HG02610 (cell line): ENCODE results near the gene SLC34A3.
A peak's percentile ranks its signal among the peaks of the same experiment; 100 is the strongest.

Source experiments
- ATAC-seq: cut with Tn5 transposase; IDR thresholded peaks from one replicate; pipeline ENCODE4 v1.9.1; 2021; ENCODE audit warnings: mild to moderate bottlenecking, moderate library complexity; ENCODE audit not compliant: unreplicated experiment

The SLC34A3 gene

GRCh38 chr9:137275203-137275587 is 44.5 kb downstream of the SLC34A3 start:
- no peak for ATAC-seq

- ATAC-seq = no peak
These were observed 45.1 kb downstream of the SLC34A3 start for GRCh38 chr9:137275588-137276472.

DNA sequence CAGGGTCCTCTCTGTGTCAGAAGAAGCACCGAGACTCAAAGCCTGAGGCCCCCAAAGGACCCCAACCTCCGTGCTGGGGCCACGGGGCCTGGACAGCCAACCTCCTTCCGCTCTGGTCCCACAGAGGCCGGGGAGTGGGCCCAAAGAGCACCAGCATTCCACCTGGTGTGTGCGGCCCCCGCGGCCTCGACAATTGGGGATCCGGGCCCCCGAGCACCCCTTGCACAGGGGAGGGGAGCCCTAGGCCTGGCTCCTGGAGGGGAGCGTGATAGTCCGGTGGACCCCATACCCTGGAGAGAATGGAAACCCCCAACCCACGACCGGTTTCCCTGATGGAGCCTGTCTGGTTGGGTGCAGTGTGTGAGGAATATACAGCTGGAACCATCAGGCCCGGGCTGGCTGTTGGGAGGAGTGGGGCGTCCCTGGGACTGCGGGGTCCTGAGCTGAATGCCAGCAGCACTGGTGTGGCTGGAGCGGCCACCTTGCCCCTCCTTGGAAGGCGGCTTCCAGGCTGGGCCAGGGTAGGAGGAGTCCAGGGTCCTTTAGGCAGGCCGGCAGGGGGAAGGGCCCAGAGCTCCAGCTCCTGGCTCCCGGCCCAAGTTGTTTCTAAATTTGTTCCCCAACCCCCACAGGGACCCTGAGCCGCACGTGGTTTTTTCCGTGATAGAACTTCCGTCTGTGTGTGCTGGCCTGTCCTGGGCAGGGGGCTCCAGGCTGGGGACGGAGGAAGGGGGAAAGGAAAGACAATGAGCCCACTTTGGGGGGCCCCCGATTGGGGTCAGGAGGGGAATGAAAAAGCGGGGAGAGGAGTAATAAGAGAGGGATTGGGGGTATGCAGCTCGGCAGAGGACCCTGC is 46.0 kb downstream of the SLC34A3 start:
- no peak for ATAC-seq

DNA sequence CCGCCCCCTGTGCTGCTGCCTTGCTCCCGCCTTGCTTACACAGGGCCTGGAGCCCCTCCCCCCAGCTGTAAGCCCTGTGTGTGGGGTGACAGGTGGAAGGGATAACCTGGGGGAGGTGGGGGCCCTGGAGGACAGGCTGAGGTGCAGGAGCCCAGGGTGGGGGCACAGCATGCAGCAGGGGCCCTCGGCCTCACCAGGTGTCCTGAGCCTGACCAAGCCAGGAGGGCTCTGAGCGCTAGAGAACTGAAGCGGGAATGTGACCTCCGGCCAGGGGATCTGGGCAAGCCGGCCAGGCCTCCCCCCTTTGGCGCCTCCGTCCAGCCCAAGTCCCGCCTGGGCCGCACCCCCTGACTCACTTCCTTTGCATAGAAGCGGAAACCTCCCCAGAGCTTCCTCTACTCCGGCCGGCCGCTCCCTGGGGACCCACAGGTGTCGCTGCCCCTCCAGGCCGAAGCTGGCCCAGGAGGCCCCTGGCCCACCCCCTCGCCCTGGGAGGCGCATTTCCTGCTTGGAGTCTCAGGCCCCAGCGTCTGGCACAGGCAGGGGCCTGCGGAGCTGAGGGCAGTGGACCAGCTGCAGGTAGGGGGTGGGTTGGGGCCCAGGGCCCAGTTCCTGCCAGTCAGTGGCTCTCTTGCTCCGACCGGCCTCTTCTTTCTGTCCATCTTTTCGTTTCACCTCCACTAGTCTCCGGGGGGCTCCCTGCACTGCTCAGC is 46.8 kb downstream of the SLC34A3 start, which contains the start of gene TOR4A:
Gene TOR4A, plus strand, starts transcription at position 398 of the 713 bp plus-strand sequence. CDS start 964 bp downstream, outside the sequence.
- peak; percentile 47 for ATAC-seq

DNA sequence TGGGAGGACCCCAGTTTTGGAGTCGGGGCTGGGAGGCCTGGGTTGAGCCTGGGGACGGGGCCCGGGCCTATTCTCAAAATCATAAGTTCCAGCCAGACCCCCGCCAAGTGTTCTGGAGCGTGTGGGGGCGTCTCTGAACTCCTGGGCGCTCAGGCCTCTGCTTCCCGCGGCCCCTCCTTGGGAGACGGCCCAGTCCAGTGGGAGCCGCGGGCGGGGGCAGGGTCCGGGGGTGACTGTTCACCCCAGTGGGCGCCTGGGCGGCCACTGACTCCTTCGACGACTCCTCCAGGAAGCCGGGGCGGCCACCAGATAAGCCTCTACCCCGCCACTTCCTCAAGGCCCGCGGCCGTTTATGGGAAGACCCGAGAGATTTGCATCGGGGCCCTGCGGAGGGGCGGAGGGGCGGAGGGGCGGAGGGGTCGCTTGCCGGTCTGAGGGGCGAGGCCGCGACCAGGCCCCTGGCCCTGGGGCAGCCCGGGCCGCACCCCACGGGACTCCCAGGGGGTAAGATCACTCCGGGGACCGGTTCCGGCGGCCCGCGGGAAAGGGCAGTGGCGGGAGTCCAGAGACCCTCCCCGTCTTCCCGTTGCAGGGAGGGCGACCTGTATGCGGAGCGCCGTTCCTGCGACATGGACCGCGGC is 47.5 kb downstream of the SLC34A3 start:
- ATAC-seq = no peak

GRCh38 chr9:137278721-137279711 is 48.3 kb downstream of the SLC34A3 start:
- no peak for ATAC-seq

DNA sequence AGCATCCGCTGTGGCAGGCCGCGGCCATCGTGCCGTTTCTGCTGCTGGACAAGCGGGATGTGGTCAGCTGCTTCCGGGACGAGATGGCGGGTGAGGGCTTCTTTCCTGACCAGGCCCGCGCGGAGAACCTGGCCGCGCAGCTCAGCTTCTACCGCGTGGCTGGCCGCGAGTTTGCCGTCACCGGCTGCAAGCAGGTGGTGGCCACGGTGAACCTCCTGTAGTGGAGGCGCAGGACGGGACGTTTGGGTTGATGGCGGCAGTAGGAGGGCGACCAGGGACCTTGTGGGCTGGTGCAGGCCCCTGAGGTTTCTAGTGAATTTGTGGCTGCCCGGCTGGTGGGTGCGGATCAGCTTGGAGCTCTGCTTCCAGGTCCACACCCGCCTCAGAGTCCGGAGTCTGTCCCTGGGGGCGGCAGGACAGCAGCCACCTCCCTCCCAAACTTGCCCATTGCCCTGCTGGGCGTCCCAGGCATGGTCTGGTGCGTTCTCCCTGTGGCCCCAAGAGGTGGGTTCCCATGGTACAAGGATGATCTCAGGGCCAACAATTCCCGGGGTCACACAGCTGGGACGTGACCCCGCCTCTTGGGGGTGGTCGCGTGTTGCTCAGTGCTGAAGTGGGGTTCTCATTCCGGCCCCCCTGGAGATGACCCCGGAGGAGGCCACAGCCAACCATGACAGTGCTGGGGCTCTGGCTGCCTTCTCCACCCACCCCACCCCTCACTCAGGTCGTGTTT is 49.2 kb downstream of the SLC34A3 start:
- ATAC-seq = no peak

GRCh38 chr9:137280474-137281344 is 50.0 kb downstream of the SLC34A3 start:
- no peak for ATAC-seq

DNA sequence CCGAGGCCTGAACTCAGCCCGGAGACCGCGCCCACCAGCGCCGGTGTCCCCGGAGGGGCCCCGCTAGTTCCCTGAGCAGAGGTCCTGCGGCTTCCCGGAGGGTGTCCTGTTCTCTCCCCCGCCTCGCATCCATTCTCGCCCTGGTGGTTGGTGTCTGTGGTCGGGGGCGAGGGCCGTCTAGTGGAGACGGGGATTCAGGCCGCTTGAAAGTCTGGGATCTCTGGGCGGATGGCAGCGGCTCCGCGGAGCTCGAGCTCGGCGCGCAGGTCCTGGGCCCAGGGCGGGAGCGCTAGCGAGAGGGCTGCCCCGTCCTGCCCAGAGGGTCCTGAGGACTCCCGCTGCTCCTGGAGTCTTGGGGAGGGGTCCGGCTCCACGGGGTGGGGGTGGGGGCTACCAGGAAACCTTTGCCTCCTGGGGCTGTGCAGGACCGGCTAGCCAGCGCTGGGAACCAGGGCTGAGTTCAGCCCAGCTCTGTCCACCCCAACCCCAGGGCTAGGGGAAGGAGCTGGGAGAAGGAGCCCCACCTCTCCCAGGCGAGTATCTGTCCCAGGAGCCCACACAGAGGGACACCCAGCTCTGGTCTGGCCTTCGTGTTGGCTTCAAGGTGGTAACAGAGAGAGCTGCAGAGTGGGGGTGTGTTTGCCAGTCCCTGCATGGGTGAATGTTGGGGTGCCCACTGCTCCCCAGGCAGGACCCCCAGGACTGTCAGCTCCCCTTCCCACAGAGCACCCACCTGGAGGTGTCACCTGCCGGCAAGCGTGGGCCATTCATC is 50.8 kb downstream of the SLC34A3 start:
- ATAC-seq = no peak
